Neuronal stem cell (in vitro differentiated cells): ENCODE data around the gene RNF123.
"Not testable (repeated sequence)": the region's sequence is repeated elsewhere in the genome, so short reads cannot be mapped to it uniquely, and the experiment has no call there.

Source experiments
- DNase-seq: peaks from one replicate; pipeline ENCODE4 v3.0.0-alpha.2; 2013; ENCODE audit warnings: low spot score
- H2AFZ ChIP-seq: one replicate; pipeline ENCODE4 v1.6.1; 2013; ENCODE audit warnings: mild to moderate bottlenecking, low read length, inconsistent platforms
- H2AK5ac ChIP-seq: 2 replicates; pipeline ENCODE4 v1.6.1; 2013; ENCODE audit warnings: low read depth, mild to moderate bottlenecking, inconsistent platforms, low read length, moderate library complexity, mixed read lengths
- H2BK120ac ChIP-seq: 2 replicates; pipeline ENCODE4 v1.6.1; 2013; ENCODE audit warnings: low read depth, mild to moderate bottlenecking, inconsistent platforms, low read length, moderate library complexity, mixed read lengths
- H2BK12ac ChIP-seq: one replicate; pipeline ENCODE4 v1.6.1; 2013; ENCODE audit warnings: low read length, inconsistent platforms
- H2BK15ac ChIP-seq: 2 replicates; pipeline ENCODE4 v1.6.1; 2013; ENCODE audit warnings: mild to moderate bottlenecking, low read length, inconsistent platforms, mixed read lengths
- H2BK5ac ChIP-seq: one replicate; pipeline ENCODE4 v1.6.1; 2013; ENCODE audit warnings: inconsistent platforms, mild to moderate bottlenecking, low read length, moderate library complexity
- H3K14ac ChIP-seq: one replicate; pipeline ENCODE4 v1.6.1; 2013; ENCODE audit warnings: low read length, inconsistent platforms
- H3K18ac ChIP-seq: 2 replicates; pipeline ENCODE4 v1.6.1; 2013; ENCODE audit warnings: low read length, inconsistent platforms
- H3K23ac ChIP-seq: 2 replicates; pipeline ENCODE4 v1.6.1; 2013; ENCODE audit warnings: low read depth, mild to moderate bottlenecking, mixed read lengths, low read length, inconsistent platforms; ENCODE audit not compliant: poor library complexity
- H3K27ac ChIP-seq: replicated peaks from 3 replicates; pipeline ENCODE4 v1.5.1; 2013; ENCODE audit warnings: low read length, inconsistent platforms
- H3K27me3 ChIP-seq, 3 experiments: 2 replicates each; pipeline ENCODE4 v1.6.1; 2013; ENCODE audit warnings: low read length in 3 of 3, mild to moderate bottlenecking in 2 of 3, inconsistent platforms in 1 of 3, low read depth in 1 of 3, mixed read lengths in 1 of 3, moderate library complexity in 1 of 3; ENCODE audit not compliant: control insufficient read depth in 3 of 3, insufficient read depth in 3 of 3
- H3K36me3 ChIP-seq, 2 donors: replicated peaks in 1 of 2; 2 replicates each; pipeline ENCODE4 v1.6.1; 2013; ENCODE audit warnings: low read length in 2 of 2; ENCODE audit not compliant: control insufficient read depth in 2 of 2, insufficient read depth in 2 of 2
- H3K4ac ChIP-seq: 2 replicates; pipeline ENCODE4 v1.6.1; 2013; ENCODE audit warnings: inconsistent platforms, mild to moderate bottlenecking, low read length, moderate library complexity
- H3K4me1 ChIP-seq, 2 donors: 1 replicate in 1 of 2; 2 replicates in 1 of 2; pipeline ENCODE4 v1.6.1; 2013; ENCODE audit warnings: low read length in 2 of 2, low read depth in 1 of 2; ENCODE audit not compliant: control insufficient read depth in 2 of 2, insufficient read depth in 1 of 2
- H3K4me2 ChIP-seq: one replicate; pipeline ENCODE4 v1.6.1; 2013; ENCODE audit warnings: mild to moderate bottlenecking, low read length, inconsistent platforms; ENCODE audit not compliant: insufficient read depth, poor library complexity, severe bottlenecking
- H3K4me3 ChIP-seq, 2 donors: 2 replicates each; pipeline ENCODE4 v1.5.1; 2013; ENCODE audit warnings: low read length in 2 of 2, mild to moderate bottlenecking in 2 of 2, inconsistent platforms in 1 of 2, moderate library complexity in 1 of 2
- H3K79me1 ChIP-seq: one replicate; pipeline ENCODE4 v1.6.1; 2013; ENCODE audit warnings: low read depth, mild to moderate bottlenecking, inconsistent platforms, low read length, moderate library complexity
- H3K9ac ChIP-seq: one replicate; pipeline ENCODE4 v1.6.1; 2013; ENCODE audit warnings: mild to moderate bottlenecking, low read depth, low read length, inconsistent platforms; ENCODE audit not compliant: poor library complexity
- H3K9me3 ChIP-seq, 2 donors: replicated peaks in 1 of 2; 2 replicates each; pipeline versions ENCODE3 to v1.6.1; 2013; ENCODE audit warnings: low read length in 2 of 2, mild to moderate bottlenecking in 2 of 2, inconsistent platforms in 1 of 2, low read depth in 1 of 2, mixed read lengths in 1 of 2, moderate library complexity in 1 of 2; ENCODE audit not compliant: control insufficient read depth in 2 of 2, insufficient read depth in 1 of 2
- H4K8ac ChIP-seq: one replicate; pipeline ENCODE4 v1.6.1; 2013; ENCODE audit warnings: low read depth, mild to moderate bottlenecking, inconsistent platforms, low read length, moderate library complexity
- H4K91ac ChIP-seq: one replicate; pipeline ENCODE4 v1.6.1; 2013; ENCODE audit warnings: low read length, low read depth, mild to moderate bottlenecking, inconsistent platforms; ENCODE audit not compliant: poor library complexity
- WGBS, 2 donors: extraction: QIAGEN DNeasy Blood & Tissue Kit; methylation state at CpG; one replicate each; pipeline ENCODE4 v1.1.7; 2013; ENCODE audit warnings: missing lambda C conversion rate in 2 of 2, mixed read lengths in 1 of 2; ENCODE audit not compliant: insufficient read length in 2 of 2, insufficient replicate concordance in 1 of 2; ENCODE audit errors: extremely low coverage in 2 of 2; 5-methylcytosine and 5-hydroxymethylcytosine counted together

The RNF123 gene

GRCh38 chr3:49681232-49681522, 8.2 kb upstream of the RNF123 start:
- WGBS, 2 donors: no CpG with 5 or more reads among the region's 2 CpGs
- peaks cover 70 to 86% of the 10 kb centered on the region in 2 donors for H3K36me3 ChIP-seq

GRCh38 chr3:49681543-49681942, 7.8 kb upstream of the RNF123 start:
- no peak overlapping the region for H3K18ac ChIP-seq
- H3K9ac ChIP-seq: no peak overlapping the region
- no peak overlapping the region for H3K23ac ChIP-seq
- no peak overlapping the region for H4K8ac ChIP-seq
- no peaks in the 10 kb centered on the region for H3K9me3 ChIP-seq
- no peak overlapping the region for H4K91ac ChIP-seq
- H3K4me3 ChIP-seq: no peak overlapping the region
- WGBS, 2 donors: no CpG with 5 or more reads among the region's 4 CpGs
- no peaks in the 10 kb centered on the region for H3K79me1 ChIP-seq
- H3K36me3 ChIP-seq: peaks cover 67 to 82% of the 10 kb centered on the region in 2 donors
- no peak overlapping the region for H2AFZ ChIP-seq
- peaks cover 0 to 3% (median 0%) of the 10 kb centered on the region in 3 experiments for H3K27me3 ChIP-seq
- no peak overlapping the region for H3K27ac ChIP-seq
- no peaks in the 10 kb centered on the region for H3K4me1 ChIP-seq
- no peak overlapping the region for H2BK120ac ChIP-seq
- no peak overlapping the region for H3K14ac ChIP-seq
- no peak overlapping the region for H2BK5ac ChIP-seq
- no peak overlapping the region for H2BK15ac ChIP-seq
- H3K4me2 ChIP-seq: no peak overlapping the region
- no peak overlapping the region for H3K4ac ChIP-seq
- no peak overlapping the region for H2BK12ac ChIP-seq
- no peak overlapping the region for H2AK5ac ChIP-seq
- no peak for DNase-seq

More at GRCh38 chr3:49681232-49681522, 8.2 kb upstream of the RNF123 start:
- no peaks in the 10 kb centered on the region for H3K79me1 ChIP-seq
- no peak overlapping the region for H3K4ac ChIP-seq
- H3K27me3 ChIP-seq: peaks cover 0 to under 1% (median 0%) of the 10 kb centered on the region in 3 experiments
- H2AFZ ChIP-seq: no peak overlapping the region
- no peak overlapping the region for H3K14ac ChIP-seq
- H4K91ac ChIP-seq: no peak overlapping the region
- H3K9ac ChIP-seq: no peak overlapping the region
- no peak overlapping the region for H2BK12ac ChIP-seq
- H3K23ac ChIP-seq: no peak overlapping the region
- no peak overlapping the region for H3K4me2 ChIP-seq
- DNase-seq: no peak
- H3K18ac ChIP-seq: no peak overlapping the region
- H2BK120ac ChIP-seq: no peak overlapping the region
- no peak overlapping the region for H3K4me3 ChIP-seq
- no peak overlapping the region for H2BK15ac ChIP-seq
- no peak overlapping the region for H4K8ac ChIP-seq
- H3K4me1 ChIP-seq: no peaks in the 10 kb centered on the region
- H3K9me3 ChIP-seq: no peaks in the 10 kb centered on the region
- H2AK5ac ChIP-seq: no peak overlapping the region
- H2BK5ac ChIP-seq: no peak overlapping the region
- no peak overlapping the region for H3K27ac ChIP-seq

- H3K9ac ChIP-seq: peak overlapping the region; percentile 3
- H3K4ac ChIP-seq: no peak overlapping the region
- H3K4me1 ChIP-seq: no peaks in the 10 kb centered on the region
- peaks cover 53 to 66% of the 10 kb centered on the region in 2 donors for H3K36me3 ChIP-seq
- no peak overlapping the region for H4K91ac ChIP-seq
- peaks cover 0 to 3% (median 0%) of the 10 kb centered on the region in 3 experiments for H3K27me3 ChIP-seq
- WGBS, 2 donors: no CpG with 5 or more reads among the region's 6 CpGs
- H2BK120ac ChIP-seq: no peak overlapping the region
- no peaks in the 10 kb centered on the region for H3K9me3 ChIP-seq
- no peak overlapping the region for H2BK12ac ChIP-seq
- no peak overlapping the region for H3K4me3 ChIP-seq
- no peak overlapping the region for H2AFZ ChIP-seq
- no peak overlapping the region for H3K4me2 ChIP-seq
- H3K79me1 ChIP-seq: no peaks in the 10 kb centered on the region
- no peak overlapping the region for H2AK5ac ChIP-seq
- no peak overlapping the region for H2BK15ac ChIP-seq
- no peak for DNase-seq
- H3K23ac ChIP-seq: peak overlapping the region; percentile 55
- H3K18ac ChIP-seq: no peak overlapping the region
- peak overlapping the region; percentile 53 for H2BK5ac ChIP-seq
- no peak overlapping the region for H3K27ac ChIP-seq
- H4K8ac ChIP-seq: no peak overlapping the region
- H3K14ac ChIP-seq: no peak overlapping the region
Measured at GRCh38 chr3:49683162-49683561, 6.2 kb upstream of the RNF123 start.

- not testable (repeated sequence) for H3K4me3 ChIP-seq, DNase-seq, H3K9ac ChIP-seq, H3K9me3 ChIP-seq, H2AFZ ChIP-seq, H3K4me2 ChIP-seq, H4K91ac ChIP-seq, H2BK15ac ChIP-seq, H2AK5ac ChIP-seq, H2BK120ac ChIP-seq, H3K23ac ChIP-seq, H3K14ac ChIP-seq, H4K8ac ChIP-seq, H2BK12ac ChIP-seq, H3K27me3 ChIP-seq, H2BK5ac ChIP-seq, H3K4me1 ChIP-seq, H3K18ac ChIP-seq, H3K4ac ChIP-seq, H3K27ac ChIP-seq, H3K79me1 ChIP-seq
- peaks cover 40 to 53% of the 10 kb centered on the region in 2 donors for H3K36me3 ChIP-seq
- WGBS, 2 donors: no CpG with 5 or more reads among the region's 2 CpGs
Measured at GRCh38 chr3:49684453-49684852, 4.9 kb upstream of the RNF123 start.
